Cardiac muscle cell (in vitro differentiated cells and primary cell): ENCODE measurements around the gene COQ4. TPM values are rescaled to one million over a fixed set of nuclear protein-coding genes. Genes with fewer than 3 reads are reported as not detected.
A peak's percentile ranks its signal among the peaks of the same experiment; 100 is the strongest.

Source experiments
- DNase-seq, 2 donors: peaks; one replicate each; pipeline versions ENCODE4 v3.0.0 to v3.0.0-alpha.2; 2010 to 2017; ENCODE audit warnings: low read depth in 1 of 2, low spot score in 1 of 2
- H3K27ac ChIP-seq: fragments of 200-600 bp; sonication (generic); 2 replicates; pipeline ENCODE4 v1.5.1; 2016
- H3K27me3 ChIP-seq: fragments of 200-600 bp; sonication (generic); 2 replicates; pipeline ENCODE4 v1.6.0; 2016; ENCODE audit warnings: control low read depth
- H3K36me3 ChIP-seq: fragments of 200-600 bp; sonication (generic); 2 replicates; pipeline ENCODE4 v1.5.1; 2016; ENCODE audit warnings: control low read depth
- H3K4me1 ChIP-seq: fragments of 200-600 bp; sonication (generic); 2 replicates; pipeline ENCODE4 v1.8.1; 2017; ENCODE audit warnings: low read depth, mild to moderate bottlenecking, mixed run types
- H3K4me3 ChIP-seq: fragments of 200-600 bp; sonication (generic); 2 replicates; pipeline ENCODE4 v1.5.1; 2016; ENCODE audit warnings: mild to moderate bottlenecking
- H3K9me3 ChIP-seq: fragments of 200-600 bp; sonication (generic); 2 replicates; pipeline ENCODE4 v1.5.1; 2017; ENCODE audit warnings: low read depth, mild to moderate bottlenecking, control low read depth
- polyA plus RNA-seq: library from polyadenylated mRNA; unstranded; fragments of >200 nt; fragmentation: Nextera tagmentation; extraction: Ambion mirVana; gene quantifications from 2 replicates; pipeline ENCODE4 v1.2.1, GENCODE V29; 2016
- total RNA-seq: library from RNA; depleted of rRNA; stranded (reverse); fragments of >200 nt; gene quantifications from 2 replicates; pipeline ENCODE4 v1.2.3, GENCODE V29; 2016
- TF ChIP-seq, protein P1 (sequence below): IDR thresholded peaks from 2 replicates; pipeline ENCODE4 v1.5.1; 2012; ENCODE audit warnings: low read depth, mild to moderate bottlenecking, low read length

COQ4 gene
- total and polyA plus RNA-seq, 2 experiments from 2014 or later = 81.1 to 87.1 TPM

DNA sequence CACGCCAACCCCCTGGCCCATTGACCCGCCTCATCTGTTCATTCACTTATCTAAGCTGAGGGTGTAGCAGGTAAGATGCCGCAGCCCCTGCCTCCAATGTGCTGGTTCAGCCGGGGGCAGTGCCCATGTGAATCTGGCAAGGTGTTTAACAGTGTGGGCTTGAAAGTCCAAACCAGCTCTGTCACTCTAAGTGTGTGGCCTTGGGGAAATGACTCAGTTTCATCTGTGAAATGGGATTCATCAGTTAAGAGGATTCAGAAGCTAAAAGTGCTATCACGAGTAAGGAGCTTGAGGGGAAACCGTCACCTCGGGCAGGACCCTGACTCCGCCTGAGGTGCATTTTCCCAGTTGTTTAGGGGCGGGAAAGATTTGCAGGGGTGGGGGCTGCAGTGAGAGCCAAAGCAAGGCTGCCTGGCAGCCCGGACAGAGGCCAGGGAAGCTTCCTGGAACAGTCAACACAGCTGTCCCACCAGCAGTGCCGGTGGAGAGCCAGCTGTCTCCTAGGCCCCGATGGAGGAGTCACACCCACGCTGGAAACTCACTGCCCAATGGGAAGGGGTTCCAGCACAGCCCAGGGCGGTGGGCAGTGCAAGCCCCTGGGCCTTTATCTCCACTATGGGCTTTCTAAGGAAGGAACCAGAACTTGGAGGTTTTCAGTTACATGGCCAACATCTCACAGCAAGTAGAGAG, 38.8 kb downstream of the COQ4 start:
- no peaks in the 10 kb centered on the region for H3K27me3 ChIP-seq
- no peaks in the 10 kb centered on the region for H3K36me3 ChIP-seq
- no peaks in the 10 kb centered on the region for H3K9me3 ChIP-seq
- TF ChIP-seq, protein P1, sequence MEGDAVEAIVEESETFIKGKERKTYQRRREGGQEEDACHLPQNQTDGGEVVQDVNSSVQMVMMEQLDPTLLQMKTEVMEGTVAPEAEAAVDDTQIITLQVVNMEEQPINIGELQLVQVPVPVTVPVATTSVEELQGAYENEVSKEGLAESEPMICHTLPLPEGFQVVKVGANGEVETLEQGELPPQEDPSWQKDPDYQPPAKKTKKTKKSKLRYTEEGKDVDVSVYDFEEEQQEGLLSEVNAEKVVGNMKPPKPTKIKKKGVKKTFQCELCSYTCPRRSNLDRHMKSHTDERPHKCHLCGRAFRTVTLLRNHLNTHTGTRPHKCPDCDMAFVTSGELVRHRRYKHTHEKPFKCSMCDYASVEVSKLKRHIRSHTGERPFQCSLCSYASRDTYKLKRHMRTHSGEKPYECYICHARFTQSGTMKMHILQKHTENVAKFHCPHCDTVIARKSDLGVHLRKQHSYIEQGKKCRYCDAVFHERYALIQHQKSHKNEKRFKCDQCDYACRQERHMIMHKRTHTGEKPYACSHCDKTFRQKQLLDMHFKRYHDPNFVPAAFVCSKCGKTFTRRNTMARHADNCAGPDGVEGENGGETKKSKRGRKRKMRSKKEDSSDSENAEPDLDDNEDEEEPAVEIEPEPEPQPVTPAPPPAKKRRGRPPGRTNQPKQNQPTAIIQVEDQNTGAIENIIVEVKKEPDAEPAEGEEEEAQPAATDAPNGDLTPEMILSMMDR = no peak
- H3K4me3 ChIP-seq = no peak overlapping the region
- H3K4me1 ChIP-seq = peaks cover 6% of the 10 kb centered on the region
- H3K27ac ChIP-seq = no peak overlapping the region
- DNase-seq = no peak

DNA sequence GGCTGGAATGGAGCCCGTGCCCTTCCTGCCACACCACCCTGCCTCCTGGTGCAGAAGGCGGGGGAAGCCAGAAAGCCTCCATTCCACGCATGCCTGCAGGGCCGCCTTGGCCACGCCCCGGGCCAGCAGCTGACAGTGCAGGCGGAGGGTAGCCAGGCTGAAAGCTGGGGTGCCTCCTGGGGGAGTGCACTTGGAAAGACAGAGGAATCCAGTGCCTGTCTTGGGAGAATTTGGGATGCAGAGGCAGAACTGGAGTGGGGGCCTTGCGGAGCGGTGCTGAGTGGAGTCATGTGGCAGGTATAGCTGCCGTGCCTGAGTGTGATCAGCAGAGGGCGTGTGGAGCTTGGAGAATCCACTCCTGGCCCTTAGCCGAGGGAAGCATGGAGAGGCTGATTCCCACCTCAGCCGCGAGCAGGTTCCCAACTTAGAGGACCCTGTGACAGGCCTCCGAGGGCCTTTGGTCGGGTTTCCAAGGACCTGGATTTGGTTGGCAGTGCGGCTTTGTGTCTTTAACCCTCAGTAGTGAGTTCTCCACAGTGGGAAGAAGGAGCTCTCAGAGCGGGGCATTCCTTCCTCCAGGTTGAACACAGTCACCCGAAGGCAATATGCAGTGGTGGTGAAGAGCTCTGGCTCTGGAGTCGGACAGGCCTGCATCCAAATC, 39.5 kb downstream of the COQ4 start:
- Histone ChIP-seq H3K27ac (no peak overlapping the region), H3K4me1 (peaks cover 6% of the 10 kb centered on the region), H3K27me3 (no peaks in the 10 kb centered on the region), H3K9me3 (no peaks in the 10 kb centered on the region), H3K4me3 (no peak overlapping the region), H3K36me3 (no peaks in the 10 kb centered on the region)
- TF ChIP-seq, protein P1 = peak; percentile 88
- peak; percentile 90 for DNase-seq

DNA sequence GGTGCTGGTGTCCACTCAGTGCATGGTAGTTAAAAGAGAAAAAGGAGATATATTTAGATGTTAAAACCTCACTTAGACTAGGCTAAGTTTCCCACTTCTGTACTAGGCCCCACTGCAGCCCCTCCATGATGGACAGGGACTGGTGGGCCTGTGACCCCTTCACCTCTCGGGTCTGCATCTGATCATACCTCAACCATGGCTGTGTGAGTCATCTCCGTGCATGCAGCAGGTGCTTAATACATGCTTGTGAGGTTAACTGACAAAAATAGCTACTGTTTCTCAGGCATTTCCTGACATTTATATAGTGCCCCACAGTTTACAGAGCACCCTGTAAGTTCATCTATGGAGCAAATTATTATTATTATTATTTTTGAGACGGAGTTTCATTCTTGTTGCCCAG, 40.1 kb downstream of the COQ4 start:
- no peak overlapping the region for H3K27ac ChIP-seq
- H3K9me3 ChIP-seq = no peaks in the 10 kb centered on the region
- H3K27me3 ChIP-seq = no peaks in the 10 kb centered on the region
- TF ChIP-seq, protein P1 = no peak
- peaks cover 6% of the 10 kb centered on the region for H3K4me1 ChIP-seq
- H3K36me3 ChIP-seq = no peaks in the 10 kb centered on the region
- DNase-seq = no peak
- no peak overlapping the region for H3K4me3 ChIP-seq

DNA sequence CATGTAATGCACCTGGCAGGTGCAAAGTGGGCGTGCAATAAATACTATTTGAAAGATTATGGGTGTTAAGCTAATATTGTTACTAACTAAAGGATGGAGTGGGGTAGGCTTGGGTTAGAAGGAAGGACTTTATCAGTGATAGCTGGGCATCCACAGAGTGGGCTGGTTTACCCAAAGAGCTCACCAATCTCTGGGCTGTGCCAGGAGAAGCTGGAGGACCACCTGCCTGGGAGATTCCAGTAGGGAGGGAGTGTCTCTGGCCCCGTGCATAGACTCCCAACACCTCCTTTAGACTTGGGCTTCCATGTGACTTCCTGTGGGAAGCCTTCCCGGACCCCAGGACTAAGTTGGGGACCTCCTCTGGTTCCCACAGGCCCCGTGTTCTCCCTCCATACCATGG, 42.9 kb downstream of the COQ4 start:
- H3K27me3 ChIP-seq = no peaks in the 10 kb centered on the region
- peaks cover 6% of the 10 kb centered on the region for H3K4me1 ChIP-seq
- H3K4me3 ChIP-seq = no peak overlapping the region
- no peaks in the 10 kb centered on the region for H3K36me3 ChIP-seq
- TF ChIP-seq, protein P1 = no peak
- no peak for DNase-seq
- no peak overlapping the region for H3K27ac ChIP-seq
- H3K9me3 ChIP-seq = no peaks in the 10 kb centered on the region

DNA sequence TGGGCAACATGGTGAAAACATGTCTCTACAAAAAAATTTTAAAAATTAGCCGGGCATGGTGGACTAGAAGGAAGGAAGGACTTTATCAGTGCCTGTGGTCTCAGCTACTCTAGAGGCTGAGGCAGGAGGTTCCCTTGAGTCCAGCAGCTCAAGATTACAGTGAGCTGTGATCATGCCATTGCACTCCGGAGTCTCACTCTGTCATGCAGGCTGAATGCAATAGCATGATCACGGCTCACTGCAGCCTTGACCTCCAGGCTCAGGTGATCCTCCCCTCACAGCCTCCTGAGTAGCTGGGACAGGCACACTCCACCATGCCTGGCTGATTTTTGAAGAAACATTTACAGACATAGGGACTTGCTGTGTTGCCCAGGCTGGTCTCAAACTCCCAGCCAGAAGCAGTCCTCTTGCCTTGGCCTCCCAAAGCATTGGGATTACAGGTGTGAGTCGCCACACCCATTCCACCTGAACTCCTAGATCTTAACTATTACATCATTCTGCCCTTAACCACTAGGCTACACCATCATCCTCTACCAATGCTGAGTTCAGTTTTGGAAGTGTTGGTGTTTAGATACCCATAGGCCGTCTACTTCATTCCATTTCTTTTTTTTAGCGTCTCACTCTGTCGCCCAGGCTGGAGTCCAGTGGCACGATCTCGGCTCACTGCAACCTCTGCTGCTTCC, 46.5 kb downstream of the COQ4 start:
- no peak overlapping the region for H3K4me3 ChIP-seq
- TF ChIP-seq, protein P1 = no peak
- no peaks in the 10 kb centered on the region for H3K27me3 ChIP-seq
- peaks cover 12% of the 10 kb centered on the region for H3K4me1 ChIP-seq
- no peaks in the 10 kb centered on the region for H3K36me3 ChIP-seq
- no peak overlapping the region for H3K27ac ChIP-seq
- DNase-seq = no peak
- H3K9me3 ChIP-seq = no peaks in the 10 kb centered on the region
